Activated CD4-positive, alpha-beta T cell treated with anti-CD3 and anti-CD28 coated beads, Interleukin-2, Interleukin-4, amounts not matched to agents 100 ng/mL and 50 ng/mL, durations not matched to agents 16 hours and 8 hours (primary cell): ENCODE results near the gene AVEN.
"Not testable (repeated sequence)": the region's sequence is repeated elsewhere in the genome, so short reads cannot be mapped to it uniquely, and the experiment has no call there.

Experiments used
- DNase-seq: peaks from one replicate; pipeline ENCODE4 v3.0.0-alpha.2; 2020; ENCODE audit warnings: low spot score

The AVEN gene, protein sequence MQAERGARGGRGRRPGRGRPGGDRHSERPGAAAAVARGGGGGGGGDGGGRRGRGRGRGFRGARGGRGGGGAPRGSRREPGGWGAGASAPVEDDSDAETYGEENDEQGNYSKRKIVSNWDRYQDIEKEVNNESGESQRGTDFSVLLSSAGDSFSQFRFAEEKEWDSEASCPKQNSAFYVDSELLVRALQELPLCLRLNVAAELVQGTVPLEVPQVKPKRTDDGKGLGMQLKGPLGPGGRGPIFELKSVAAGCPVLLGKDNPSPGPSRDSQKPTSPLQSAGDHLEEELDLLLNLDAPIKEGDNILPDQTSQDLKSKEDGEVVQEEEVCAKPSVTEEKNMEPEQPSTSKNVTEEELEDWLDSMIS

GRCh38 chr15:34038871-34039789 lies at the start of gene AVEN:
Gene AVEN (minus strand): TSS chr15:34039204. CDS start chr15:34039046, 158 bp downstream.
- peak; percentile 57 for DNase-seq

DNA sequence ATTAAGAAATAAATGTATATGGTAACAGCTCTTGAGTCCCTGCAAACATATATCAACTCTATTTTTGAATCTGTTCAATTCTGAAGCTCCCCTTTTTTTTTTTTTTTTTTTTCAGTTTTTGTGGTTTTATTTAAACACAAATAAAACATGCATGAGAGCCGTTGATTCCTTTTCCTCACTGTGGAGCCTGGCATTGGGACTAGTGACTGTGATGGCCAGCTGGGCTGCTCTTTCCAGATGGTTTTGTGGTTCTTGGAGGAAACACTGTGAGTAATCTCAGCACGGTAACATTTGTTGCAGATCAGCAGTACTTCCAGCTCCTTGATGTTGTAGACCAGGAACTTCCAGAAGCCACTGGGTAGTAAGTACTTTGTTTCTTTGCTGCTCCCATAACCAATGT lies 46.7 kb upstream of the AVEN start:
- DNase-seq, result no peak

DNA sequence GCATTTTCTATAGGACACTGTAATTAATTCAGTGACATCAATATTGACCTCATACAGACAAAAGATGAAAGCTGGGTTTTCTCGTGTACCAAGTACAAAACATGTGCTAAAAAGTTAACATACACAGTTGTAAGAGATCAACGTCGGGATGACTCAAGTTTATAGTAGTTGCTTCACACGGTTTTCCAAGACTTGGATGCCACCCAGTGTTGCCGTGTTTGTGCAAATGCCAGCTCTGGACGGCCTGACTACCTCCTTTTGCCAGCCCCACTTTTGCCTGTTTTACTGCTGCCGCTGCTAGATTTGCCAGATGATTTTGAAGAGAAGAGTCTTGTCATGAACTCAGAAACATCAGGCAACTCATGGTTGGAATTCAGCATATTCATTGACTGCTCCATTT lies 45.1 kb upstream of the AVEN start:
- no peak for DNase-seq

DNA sequence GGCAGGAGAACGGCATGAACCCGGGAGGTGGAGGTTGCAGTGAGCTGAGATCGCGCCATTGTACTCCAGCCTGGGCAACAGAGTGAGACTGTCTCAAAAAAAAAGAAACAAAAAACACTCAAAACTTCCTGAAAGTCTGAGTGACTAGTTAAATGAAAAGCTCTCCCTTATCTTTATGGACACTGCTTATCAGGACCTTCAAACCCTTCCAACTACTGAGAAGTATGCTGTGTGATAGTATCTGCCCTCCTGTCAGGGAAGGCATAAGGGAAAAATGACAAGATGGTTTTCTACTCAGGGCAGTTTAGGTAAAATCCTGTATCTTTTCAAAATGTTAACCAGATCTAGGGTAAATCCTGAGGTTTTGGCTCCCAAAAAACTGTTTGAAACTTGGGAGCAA lies 40.9 kb upstream of the AVEN start:
- no peak for DNase-seq

- DNase-seq, result no peak
Measured at GRCh38 chr15:34078900-34079299, 39.9 kb upstream of the AVEN start.

DNA sequence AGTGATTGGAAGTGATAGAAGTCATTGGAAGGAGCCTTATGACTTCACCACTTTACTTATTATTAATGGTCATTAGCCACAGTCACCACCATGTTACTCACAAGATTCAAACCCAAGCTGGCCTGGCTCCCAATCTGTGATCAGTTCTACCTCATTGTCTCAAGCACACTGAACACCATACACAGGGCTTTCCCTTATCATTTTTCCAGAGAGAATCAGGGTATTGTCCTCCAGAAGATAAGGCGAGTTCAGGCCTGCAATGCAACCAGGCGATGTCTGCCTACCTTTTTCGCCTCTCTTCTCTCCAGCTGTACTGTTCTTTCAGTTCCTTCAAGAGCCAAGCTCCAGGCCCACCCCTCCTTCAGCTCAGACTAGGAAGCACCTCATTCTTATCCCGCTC lies 37.8 kb upstream of the AVEN start:
- no peak for DNase-seq

DNA sequence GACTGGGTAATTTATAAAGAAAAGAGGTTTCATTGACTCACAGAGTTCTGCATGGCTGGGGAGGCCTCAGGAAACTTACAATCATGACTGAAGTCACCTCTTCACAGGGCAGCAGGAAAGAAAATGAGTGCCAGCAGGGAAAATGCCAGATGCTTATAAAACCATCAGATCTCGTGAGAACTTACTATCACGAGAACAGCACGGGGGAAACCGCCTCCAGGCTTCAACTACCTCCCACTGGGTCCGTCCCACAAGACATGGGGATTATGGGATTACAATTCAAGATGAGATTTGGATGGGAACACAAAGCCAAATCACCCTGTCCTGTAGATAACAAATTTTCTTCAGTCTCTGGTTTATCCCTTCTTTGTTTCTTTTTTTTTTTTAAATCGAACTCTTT lies 31.0 kb upstream of the AVEN start:
- DNase-seq, result no peak

DNA sequence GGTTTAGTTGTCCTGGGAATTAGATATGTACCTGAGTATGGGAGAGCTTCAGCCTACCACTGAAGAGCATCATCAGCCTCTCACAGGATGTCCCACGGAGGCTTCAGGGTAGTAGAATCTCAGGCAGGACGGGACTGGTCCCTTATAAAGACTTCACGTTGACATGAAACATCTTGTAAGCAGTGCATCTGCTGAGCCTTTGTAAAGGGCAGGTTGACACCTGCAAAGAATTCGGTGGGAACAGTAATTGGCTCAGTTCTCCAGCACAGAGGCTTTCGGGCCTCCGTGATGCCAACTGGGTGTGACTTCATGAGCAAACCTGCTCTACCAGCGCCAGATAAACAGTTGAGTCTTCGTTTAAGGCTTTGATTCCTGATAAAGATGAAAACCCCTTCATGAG lies 26.9 kb upstream of the AVEN start:
- no peak for DNase-seq

DNA sequence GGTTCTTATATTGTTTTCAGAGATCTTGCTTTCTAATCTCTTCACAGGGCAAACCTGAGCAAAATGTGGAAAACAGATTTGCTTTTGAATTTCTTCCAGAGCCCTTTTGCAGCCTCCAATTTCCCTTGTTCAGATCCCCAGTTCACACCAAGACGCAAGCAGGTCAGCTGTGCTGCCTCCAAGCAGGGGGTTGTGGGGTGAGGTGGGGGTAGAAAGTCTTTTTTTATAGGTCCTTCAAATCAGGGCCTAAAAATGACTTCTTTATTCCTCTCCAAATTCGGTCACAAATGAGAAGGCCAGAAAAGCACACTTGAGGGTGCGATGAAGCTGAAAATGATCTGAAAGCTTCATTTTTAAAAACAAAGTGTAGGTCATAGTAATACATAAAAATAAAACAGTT lies 26.3 kb upstream of the AVEN start:
- no peak for DNase-seq

DNA sequence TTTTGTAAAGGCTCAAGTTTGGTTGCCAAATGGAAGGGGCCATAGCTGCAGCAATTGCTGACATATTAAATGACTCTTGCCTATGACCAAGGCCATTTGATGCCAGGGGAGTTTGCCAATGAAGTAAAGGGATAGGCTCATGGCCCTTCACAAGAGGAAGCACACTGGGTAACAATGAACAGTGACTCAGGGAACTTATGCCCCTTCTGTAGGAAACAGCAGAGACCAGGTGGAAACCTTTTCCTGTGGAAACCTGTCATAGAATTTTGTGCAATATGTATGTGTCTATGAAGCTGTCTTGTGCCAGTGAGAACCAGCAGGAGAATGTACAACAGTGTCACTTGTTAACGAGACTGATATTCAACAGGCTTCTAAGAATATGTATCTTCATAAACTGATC lies 25.4 kb upstream of the AVEN start:
- no peak for DNase-seq

GRCh38 chr15:34059946-34060345 lies 20.9 kb upstream of the AVEN start:
- no peak for DNase-seq

- no peak for DNase-seq
Measured at GRCh38 chr15:34059476-34059875, 20.5 kb upstream of the AVEN start.

DNA sequence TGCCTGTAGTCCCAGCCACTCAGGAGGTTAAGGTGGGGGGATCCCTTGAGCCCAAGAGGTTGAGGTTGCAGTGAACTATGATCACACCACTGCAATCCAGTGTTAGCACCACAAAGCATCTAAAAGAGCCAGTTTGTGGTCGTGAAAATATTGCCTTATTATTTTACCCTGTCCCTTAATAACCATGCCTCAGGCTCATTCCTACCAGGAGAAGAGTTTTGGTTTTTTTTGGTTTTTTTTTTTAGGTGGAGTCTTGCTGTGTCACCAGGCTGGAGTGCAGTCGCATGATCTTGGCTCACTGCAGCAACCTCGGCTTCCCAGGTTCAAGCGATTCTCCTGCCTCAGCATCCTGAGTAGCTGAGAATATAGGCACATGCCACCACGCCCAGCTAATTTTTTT lies 17.9 kb upstream of the AVEN start:
- DNase-seq, result no peak

GRCh38 chr15:34055868-34056595 lies 17.0 kb upstream of the AVEN start:
- no peak for DNase-seq

DNA sequence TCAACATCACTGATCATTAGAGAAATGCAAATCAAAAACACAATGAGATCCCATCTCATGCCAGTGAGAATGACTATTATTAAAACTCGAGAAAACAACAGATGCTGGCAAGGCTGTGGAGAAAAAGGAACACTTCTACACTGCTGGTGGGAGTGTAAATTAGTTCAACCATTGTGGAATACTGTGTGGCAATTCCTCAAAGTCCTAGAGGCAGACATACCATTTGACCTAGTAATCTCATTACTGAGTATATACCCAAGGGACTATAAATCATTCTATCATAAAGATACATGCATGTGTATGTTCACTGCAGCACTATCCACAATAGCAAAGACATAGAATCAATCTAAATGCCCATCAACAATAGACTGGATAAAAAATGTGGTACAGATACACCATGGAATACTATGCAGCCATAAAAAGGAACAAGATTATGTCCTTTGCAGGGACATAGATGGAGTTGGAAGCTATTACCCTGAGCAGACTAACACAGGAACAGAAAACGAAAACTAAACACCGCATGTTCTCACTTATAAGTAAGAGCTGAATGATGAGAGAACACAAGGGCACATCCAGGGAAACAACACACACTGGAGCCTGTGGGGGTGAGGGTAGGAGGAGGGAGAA lies 15.2 kb upstream of the AVEN start:
- DNase-seq, result no peak

GRCh38 chr15:34050385-34050784 lies 11.4 kb upstream of the AVEN start:
- DNase-seq, result not testable (repeated sequence)

- no peak for DNase-seq
Measured at GRCh38 chr15:34049112-34049511, 10.1 kb upstream of the AVEN start.

DNA sequence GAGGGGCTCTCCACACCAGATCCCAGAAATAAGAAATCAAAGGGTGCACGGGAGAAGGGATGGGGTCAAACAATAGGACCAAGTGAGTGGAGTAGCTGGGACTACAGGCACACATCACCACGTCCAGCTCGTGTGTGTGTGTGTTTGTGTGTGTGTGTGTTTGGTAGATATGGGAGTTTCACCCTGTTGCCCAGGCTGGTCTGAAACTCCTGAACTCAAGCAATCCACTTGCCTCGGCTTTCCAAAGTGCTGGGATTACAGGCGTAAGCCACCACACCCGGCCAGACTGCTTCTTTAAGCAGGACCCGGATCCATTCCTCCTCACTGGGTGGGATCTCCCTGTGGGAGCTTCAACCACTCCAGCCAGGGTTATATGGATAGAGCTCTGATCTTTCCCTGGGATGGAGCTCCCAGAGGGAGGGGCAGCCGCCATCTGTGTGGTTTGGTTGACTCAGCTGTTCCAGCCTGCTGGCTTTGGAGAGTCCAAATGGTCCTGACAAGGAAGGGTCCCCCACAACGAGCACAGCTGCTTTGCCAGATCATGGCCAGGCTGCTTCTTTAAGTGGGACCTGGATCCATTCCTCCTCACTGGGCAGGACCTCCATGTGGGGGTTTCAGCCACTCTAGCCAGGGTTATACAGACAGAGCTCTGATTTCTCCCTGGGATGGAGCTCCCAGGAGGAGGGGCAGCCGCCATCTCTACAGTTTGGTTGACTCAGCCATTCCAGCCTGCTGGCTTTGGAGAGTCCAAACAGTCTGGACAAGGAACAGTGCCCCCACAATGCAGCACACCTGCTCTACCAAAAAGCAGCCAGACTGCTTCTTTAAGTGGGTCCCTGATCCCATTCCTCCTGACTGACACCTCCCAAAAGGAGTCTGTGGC lies 9.1 kb upstream of the AVEN start:
- DNase-seq, result no peak

GRCh38 chr15:34046471-34047145 lies 7.6 kb upstream of the AVEN start:
- no peak for DNase-seq

DNA sequence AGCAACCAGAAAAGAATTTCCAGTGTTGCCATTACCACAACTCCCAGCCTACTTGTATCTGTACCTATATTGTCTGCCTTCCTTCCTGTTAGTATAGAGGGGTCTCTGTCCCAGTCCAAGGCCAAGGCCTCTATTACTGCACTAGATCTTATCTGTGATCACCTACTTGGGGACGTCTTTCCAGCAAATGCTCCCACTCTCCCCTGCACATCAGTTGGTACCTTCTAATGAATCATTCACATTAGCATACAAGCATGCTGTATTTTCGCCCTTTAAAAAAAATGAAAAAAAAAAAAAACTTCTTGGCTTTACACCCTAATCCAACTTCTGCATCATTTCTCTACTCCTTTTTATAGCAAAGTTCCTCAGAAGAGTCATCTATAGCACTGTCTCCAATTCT lies 4.8 kb upstream of the AVEN start:
- DNase-seq, result no peak

GRCh38 chr15:34043391-34043790 lies 4.4 kb upstream of the AVEN start:
- DNase-seq, result no peak
